GM19240 (cell line): ENCODE data around the gene NME4.

ENCODE experiments used
- DNase-seq: peaks from one replicate; pipeline ENCODE4 v3.0.0; 2011; ENCODE audit warnings: low spot score; ENCODE audit not compliant: insufficient read length

Gene NME4

DNA sequence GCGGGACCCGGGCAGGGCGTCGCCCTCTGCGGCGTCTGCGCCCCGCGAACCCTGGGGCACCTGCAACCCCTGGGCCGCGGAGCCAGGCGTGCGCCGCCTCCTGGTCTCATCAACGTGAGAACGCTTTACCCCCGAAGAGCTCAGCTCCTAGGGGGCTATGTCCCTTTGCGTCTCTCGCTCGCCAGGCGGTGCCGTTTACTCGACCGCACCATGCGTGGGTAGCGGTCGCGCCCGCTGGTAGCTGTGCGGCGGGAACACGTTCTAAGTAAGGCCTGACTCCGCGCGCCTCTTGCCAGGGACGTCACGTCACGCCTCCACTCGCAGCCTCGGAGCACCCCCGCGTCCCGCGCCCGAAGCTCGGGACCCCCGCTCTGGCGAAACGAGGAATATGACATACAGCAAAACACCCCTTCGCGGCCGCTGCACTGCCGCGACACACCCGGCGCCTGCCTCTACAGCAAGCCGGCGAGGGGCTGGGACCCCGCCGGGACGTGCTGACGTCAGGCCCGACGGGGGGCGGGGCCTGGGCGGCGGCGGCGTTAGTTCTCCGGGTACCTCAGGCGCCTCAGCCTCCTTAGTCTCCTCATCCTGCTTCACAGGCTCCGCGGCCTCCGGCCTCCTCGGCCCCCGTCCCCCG, 28.2 kb downstream of the NME4 start, which contains the start of gene RAB11FIP3:
Gene RAB11FIP3 (plus strand): TSS at position 568 of the 637 bp plus-strand sequence. CDS start 358 bp downstream, outside the sequence.
- peak; percentile 96 for DNase-seq

DNA sequence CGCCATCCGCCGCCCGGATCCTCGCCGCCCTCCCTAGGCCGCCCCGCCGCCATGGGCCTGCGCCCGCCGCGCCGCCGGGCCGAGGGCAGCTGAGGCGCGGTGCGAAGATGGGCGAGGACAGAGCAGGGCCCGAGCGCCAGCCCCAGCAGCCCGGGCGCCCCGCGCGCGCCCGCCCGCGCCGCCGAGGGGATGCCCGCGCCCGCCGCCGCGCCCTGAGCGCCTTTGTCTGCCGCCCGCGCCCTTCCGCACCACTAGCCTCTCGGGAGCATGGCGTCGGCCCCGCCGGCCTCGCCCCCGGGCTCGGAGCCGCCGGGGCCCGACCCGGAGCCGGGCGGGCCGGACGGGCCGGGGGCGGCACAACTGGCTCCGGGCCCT, 28.7 kb downstream of the NME4 start:
- peak; percentile 31 for DNase-seq

DNA sequence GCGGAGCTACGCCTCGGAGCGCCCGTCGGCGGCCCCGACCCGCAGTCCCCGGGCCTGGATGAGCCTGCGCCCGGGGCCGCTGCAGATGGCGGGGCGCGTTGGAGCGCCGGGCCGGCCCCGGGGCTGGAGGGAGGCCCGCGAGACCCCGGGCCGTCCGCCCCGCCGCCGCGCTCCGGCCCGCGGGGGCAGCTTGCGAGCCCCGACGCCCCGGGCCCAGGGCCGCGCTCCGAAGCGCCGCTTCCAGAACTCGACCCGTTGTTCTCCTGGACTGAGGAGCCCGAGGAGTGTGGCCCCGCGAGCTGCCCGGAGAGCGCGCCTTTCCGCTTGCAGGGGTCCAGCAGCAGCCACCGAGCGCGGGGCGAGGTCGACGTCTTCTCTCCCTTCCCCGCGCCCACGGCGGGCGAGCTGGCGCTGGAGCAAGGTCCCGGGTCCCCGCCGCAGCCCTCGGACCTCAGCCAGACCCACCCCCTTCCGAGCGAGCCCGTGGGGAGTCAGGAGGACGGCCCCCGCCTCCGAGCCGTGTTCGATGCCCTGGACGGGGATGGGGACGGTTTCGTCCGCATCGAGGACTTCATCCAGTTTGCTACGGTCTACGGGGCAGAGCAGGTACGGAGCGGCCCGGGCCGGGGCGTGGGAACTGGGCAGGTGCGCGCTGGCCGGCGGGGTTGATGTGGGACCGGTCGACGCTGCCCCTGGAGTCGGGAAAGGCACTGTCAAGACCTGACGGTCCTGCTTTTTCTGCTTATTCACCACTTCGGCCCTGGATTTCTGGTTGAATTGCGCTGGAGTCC, 29.3 kb downstream of the NME4 start:
- no peak for DNase-seq

DNA sequence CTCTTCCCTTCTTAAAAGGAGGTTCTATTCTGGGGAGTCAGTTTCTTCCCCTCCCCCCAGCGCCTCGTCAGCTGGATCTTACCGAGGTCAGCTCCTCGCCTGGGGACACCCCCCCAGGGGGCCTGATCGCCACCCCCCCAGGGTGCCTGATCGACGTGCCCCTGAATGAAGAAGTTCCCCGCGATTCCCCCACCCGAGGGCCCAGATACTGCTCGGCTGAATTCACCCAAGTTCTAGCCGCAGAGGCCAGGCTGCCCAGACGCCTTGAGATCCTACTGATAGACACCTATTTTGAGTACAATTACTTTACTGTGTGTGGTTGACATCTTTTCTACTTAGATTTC, 29.9 kb downstream of the NME4 start:
- DNase-seq: no peak

DNA sequence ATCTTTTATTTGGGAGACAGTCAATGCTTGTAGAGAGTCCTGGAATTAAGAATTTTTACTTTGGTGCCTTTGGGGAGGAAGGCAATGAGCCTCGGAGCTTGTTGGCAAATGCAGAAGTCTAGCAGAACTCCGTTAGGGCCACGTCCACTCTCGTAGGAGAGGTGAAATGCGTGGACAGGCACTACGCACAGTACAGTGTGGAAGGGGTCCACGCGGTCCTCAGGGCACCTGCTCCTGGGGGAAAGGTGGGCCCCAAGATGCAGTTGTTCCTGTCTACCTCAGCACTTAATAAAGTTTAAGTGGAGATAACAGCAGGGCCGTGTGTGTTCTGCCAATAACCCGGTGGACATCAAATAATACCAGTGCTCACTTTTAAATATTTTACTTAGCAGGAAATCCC, 30.3 kb downstream of the NME4 start:
- no peak for DNase-seq

DNA sequence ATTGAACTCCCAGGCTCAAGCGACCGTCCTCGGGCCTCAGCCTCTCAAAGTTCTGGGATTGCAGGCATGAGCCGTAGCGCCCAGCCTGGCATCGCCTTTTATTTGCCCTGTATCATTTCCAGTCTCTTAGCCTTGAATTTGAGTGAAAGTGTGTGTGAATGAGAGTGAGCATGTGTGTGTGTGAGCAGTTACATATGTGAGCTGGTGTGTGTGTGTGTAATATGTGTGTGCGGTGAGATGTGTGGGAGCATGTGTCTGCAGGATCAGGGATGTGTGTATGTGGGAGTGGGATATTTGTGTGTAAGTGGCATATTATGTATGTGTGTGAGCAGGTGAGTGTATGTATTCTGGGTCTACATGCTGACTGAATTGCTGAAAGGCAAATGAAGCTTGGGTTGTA, 33.9 kb downstream of the NME4 start:
- DNase-seq: no peak

DNA sequence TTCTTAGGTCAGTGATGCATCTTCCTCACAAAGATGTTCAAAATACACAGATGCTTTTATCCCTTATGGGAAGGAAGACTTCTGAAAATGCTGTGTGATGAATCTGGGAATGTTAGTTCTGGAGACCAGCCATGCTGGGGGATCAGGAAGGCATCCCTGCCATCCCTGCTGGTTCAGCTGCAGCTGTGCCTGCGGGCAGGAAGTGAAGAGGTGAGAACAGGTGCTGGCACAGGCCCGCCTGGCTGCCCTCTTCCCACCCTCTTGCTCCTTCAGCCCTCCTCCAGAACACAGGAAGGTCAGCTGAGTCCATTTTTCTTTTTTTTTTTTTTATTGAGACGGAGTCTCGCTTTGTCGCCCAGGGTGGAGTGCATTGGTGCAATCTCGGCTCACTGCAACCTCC, 43.6 kb downstream of the NME4 start:
- no peak for DNase-seq

DNA sequence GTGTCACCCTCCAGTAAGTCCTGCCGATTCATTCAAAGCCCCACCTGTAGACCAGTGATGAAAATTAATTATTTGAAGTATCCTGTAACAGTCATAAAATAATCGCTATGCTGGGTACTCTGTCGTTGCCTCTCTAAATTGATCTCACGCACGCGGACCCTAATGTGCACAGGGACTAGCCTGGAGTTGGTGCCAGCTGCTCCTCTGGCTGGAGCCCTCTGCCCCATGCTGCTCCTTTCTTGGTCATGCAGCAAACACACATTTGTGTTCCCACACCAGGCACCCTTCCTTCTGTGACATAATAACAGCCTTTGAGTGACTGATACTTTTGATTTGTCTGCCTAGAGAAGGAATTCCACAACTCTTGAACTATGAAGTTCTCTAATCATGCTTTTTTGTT, 44.4 kb downstream of the NME4 start:
- no peak for DNase-seq

DNA sequence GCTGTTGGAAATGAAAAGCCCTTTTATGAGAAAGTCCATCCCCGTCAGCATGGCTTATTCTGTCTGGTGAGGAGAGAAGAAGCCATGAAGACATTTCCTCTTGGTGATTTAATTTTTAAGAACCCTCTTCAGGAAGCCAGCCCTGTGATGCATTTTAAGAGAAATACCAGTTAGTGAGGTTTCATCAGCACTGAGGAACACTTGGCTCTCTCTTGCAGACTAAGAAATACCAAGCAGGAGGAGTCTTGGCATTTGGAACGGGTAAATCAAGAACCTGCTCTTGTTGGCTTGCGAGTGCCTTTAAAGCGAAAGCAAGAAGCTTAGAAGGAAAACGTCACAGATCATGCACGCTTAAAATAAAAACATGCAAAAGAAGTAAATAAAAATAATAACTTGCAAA, 46.0 kb downstream of the NME4 start:
- no peak for DNase-seq

DNA sequence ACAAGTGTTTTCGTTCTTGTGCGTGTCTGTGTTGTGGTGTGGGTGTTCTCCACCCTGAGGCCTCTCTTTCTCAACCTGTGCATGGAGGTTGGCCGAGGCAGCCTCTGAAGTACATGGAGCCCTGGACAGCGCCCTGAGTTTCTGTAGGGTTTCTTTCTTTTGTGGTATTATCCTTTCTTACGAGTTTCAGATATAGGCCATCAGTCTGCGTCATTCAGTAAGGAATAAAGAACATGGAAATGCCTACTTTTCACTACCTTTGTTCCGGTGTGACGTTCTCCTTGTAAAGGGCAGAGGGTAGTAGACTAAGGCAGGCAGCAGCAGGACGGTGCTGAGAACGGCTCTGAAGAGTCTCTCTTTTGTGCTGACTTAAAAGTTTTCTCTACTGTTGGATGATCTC, 47.0 kb downstream of the NME4 start:
- DNase-seq: no peak

DNA sequence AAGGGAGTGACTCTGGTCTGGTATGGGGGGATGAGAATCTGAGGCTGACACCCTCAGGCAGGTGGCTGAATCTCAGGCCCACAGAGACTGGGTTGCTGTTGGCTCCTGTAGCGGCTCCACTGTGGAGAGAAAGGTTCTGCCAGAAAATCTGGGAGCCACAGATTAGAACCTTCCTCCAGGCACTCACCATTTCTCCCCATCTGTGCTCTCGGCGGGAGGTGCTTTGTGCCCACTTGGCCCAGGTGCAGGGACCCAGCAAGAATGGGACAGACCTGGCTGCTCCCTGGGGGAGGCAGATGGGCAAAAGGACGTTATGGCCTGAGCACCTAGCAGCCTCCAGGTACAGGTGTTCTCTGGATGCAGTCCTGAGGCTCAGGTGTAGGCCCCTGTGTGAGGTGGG, 48.6 kb downstream of the NME4 start:
- DNase-seq: no peak
